ENCODE measurements around the gene SPATC1L.

SPATC1L gene

GRCh38 chr21:46159841-46160656 is 24.2 kb downstream of the SPATC1L start:
- DNase-seq = no peak

DNA sequence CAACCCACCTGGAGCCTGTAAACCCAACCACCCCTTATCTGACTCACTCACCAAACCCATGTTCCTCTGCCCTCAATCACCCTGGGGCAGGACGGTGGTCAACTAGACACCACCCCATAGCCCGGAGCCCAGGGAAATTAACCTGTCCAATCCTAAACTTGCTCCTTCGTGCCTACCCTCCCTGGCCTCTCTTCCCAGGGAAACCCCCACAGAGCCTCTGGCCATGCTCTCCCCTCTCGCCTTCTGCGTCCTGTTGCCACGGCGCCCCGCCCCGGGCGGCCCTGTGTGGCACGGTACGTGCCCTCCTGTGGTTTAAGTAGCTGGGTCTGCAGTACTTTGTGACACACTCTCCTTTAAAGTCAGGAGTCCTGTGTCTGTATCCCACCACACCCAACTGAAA is 24.9 kb downstream of the SPATC1L start:
- no peak for DNase-seq

DNA sequence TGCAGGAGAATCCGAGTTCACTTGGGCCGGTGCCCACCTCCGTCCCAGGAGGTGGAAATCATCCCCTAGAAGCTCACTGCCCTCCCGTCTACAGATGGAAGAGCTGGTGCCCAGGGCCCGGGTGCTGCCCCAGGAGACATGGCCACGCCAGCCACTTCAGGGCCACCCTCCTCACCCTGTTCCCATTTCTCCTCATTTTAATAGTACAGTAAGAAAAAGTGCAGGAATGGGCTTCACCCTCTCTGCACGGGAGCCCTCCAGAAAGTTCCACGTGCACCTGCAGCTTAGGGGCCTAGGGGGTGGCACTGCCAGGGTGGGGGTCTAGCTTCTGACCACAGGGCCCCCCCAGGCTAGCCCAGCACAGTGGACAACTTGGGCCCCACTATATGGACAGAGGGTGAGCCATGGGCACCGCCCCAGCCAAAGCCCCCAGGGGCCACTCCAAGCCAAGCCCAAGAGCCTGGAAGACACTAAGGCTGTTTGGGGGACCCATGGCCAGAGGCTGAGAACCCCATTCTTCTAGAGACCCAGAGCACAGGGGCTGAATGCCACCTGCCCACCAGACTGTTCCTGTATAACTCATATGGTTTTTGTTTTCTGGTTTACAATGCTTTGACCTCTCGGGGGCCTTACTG is 25.5 kb downstream of the SPATC1L start:
- DNase-seq = no peak

- DNase-seq = no peak
Observed at GRCh38 chr21:46157987-46158451, 26.2 kb downstream of the SPATC1L start.

DNA sequence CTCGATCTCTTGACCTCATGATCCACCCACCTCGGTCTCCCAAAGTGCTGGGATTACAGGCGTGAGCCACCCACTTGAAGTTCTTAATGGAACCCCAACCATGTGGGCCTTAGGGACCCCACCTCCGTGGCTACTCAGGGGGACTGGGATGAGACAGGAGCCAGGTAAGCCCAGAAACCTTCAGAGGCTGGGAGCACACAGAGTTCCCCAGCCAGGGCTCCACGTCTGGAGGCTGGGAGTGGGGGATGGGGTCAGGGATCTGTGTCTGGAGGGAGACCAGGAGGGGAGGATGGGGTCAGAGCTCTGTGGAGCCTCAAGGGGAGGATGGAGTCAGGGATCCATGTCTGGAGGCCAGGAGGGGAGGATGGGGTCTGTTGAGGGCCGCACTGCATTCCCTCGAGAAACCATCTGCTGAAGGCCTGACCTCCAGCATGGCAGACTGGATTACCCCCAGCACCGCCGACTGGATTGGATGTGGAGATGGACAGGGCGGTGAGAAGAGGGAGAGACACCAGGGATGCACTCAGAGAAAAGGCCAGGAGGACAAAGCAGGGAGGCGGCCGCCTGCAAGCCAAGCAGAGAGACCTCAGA is 26.8 kb downstream of the SPATC1L start:
- DNase-seq = no peak

DNA sequence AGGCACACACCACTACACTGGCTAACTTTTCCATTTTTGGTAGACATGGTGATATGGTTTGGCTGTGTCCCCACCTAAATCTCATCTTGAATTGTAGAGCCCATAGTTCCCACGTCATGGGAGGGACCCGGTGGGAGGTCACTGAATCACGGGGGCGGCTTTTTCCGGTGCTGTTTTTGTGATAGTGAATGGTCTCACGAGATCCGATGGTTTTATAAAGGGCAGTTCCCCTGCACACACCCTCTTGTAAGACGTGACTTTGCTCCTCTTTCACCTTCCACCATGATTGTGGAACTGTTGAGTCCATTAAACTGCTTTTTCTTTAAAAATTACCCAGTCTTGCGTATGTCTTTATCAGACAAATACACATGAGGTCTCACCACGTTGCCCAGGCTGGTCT is 27.6 kb downstream of the SPATC1L start:
- DNase-seq = no peak

- no peak for DNase-seq
Observed at GRCh38 chr21:46156378-46156645, 27.9 kb downstream of the SPATC1L start.

GRCh38 chr21:46155514-46156377 is 28.5 kb downstream of the SPATC1L start, which contains the start of gene FTCD:
FTCD (minus strand) TSS chr21:46155579; CDS start chr21:46155523, 56 bp downstream.
- DNase-seq = no peak

DNA sequence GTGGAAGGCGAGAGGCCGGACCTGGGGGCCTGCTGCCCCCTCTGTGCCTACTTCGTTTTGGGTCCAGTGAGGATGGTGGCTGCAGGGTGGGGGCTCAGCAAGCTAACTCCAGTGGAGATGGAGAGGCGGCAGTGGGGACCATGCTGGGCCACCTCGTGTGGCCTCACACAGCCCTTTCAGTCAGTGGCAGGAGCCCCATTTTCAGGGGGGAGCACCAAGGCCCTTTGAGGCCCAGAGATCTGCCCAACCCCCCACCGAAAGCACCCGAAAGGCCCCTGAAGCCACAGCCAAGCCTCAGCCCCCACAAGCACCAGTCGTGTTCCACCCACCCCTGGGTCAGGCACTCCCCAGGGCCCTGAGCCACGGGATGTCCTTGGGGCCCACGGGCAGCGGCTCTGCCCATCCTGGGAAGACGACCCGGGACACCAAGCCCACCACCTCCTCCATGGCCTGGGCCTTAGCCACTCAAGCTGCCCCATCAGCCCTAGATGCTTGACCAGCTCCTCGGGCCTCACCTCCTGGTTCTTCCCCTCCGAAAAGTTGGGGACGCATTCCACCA is 29.2 kb downstream of the SPATC1L start:
- DNase-seq = no peak

DNA sequence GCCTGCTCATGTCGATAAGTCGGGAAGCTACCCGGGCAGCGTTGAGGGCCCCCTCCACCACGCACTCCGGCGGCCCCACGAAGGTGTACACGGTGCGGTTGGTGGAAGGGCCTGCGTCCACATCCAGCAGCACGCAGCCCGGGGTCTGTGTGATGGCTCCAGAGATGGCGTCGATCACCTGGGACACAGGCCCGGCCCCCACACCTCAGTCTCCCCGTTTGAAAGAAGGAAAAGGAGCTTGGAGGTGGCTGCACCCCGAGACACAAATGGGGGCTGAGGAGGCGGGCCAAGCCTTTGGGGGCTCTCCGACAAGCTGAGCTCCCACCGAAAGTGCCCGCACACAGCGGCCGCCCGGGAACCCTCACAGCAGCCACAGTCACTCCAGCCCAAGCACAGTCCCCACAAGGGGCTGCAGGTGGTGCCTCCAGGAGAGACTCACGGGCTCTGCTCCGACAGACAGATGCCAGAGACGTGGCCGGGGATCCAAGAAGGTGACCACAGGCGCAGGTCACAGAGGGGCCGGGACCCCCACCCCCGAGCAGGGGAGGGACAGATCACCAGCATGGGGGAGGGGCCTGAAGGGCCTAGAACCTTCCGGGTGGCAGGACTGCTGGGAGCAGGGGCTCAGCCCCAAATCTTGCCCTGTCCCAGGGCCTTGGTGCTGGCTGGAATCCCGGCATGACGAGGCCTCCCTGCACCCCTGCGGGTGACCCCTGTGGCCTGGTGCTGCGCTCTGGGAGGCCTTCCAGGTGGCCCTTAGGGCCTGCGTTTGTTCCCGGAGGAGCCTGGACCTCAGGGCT is 29.9 kb downstream of the SPATC1L start:
- DNase-seq = no peak

DNA sequence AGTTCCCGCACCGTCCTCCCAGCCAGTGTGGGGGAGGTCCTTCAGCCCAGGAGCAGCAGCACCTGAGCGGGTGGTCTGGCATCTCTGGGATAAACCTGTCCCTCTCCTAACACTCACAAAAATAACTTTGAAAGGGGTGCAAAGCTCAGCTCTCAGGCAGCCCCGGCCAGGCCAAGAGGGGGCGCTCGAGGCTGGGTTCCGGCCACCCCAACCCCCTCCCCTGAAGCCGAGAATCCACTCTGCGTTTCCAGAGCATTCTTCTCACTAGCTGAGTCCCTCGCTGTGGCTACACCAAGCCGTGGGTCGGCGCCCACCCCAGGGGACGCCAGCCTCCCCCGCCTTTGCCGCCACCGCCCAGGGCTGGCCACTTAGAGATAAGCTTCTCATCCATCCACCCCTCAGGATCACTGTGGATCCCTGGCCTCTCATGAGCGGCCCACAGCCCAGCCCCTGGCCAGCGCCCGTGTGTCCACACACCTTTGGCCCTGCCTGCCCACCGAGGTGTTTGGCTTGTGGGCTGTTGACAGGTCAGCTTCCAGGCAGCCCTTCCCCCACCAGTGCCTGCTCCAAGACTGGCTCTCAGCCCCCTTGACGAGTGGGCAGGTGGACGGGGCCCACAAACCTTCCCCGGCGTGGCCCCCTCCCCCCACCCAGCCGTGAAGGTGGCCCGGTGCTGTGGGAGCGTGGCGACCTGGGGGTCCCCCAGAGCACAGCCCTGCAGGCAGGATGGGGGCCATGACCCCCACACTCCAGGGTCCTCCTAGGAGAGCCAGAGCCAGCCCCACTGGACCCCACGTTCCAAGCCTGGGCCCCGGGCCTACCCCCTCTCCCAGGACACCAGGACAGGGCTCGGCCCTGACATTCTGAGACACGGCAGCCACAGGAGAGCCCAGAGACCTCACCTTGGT is 30.8 kb downstream of the SPATC1L start:
- no peak for DNase-seq

GRCh38 chr21:46152927-46153246 is 31.4 kb downstream of the SPATC1L start:
- DNase-seq = no peak

GRCh38 chr21:46151989-46152926 is 32.0 kb downstream of the SPATC1L start:
- no peak for DNase-seq

DNA sequence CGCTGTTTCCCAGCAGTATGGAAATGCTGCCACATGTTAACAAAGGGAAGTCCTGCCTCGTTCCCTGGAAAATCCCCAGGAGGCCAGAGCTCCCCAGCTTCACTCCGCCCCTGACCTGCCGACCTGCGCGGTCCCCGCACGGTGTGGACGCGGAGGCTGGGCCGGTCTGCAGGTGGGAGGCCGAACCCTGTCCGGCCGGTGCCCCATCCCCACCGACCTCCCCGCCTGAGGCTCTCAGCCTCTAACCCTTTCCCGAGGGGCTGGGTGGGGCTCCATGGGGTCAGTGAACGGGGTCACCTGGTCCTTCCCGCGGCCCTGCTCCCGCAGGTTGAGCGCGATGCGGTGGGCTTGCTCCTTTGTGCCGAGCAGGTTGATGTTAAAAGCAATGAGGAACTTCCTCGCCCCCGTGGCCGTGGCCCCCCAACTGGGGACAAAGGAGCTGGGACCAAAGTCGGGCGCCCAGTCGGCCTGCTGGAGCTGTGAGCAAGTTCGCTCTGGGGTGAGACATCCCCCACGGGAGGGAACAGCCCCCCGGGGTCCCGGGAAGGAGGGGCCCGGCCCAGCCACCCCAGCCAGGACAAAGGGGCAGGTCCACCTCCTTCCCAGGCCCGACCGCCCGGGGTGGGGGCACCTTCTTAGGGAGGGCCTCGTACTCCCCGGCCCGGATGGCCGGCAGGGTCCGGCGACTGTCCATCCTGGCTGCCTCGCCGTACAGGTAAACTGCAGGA is 32.8 kb downstream of the SPATC1L start:
- no peak for DNase-seq

- no peak for DNase-seq
Observed at GRCh38 chr21:46150491-46151121, 33.7 kb downstream of the SPATC1L start.

GRCh38 chr21:46150073-46150472 is 34.2 kb downstream of the SPATC1L start:
- no peak for DNase-seq

DNA sequence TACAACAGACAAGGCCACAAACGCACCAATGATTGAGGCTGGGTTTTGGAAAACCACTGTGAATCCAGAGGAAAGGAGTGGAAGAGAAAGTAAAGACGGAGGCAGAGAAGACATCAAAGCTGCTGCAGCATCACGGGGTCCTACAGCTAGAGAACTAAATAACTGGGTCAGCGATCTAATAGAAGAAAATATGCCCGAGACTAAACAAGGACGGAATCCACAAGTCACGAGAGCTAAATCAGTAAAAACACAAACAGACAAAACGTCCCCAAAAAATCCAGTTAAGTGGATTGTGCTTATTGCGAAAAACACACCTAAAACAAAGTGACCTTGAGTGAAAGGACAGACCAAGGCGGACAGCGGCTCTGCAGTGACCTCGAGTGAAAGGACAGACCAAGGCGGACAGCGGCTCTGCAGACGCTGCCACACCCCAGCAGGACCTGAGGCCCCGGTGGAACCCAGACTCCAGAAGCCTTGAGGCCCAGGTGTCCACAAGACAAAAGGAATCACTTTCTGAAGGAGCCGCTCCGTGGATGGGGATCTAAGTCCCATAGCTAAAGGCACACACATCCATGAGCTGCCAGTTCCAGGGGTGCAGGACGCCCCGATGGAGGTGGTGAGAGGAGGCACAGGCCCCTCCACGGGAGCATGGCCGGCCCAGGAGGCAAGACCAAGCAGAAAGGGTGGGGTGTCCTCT is 34.9 kb downstream of the SPATC1L start:
- no peak for DNase-seq

- DNase-seq = no peak
Observed at GRCh38 chr21:46148106-46148505, 36.2 kb downstream of the SPATC1L start.

All from DMS79 treated with DMSO at 0.1 percent for 48 hours (cell line).